Neural cell (in vitro differentiated cells): ENCODE results near the gene TUSC7. TPM values are rescaled to one million over a fixed set of nuclear protein-coding genes. Genes with fewer than 3 reads are reported as not detected.

Source experiments
- H2AFZ ChIP-seq: fragments of 200-600, 300-800 bp; sonication (generic), shearing (Covaris generic); 2 replicates; pipeline ENCODE4 v1.6.0; 2014; ENCODE audit warnings: low read depth, mild to moderate bottlenecking, antibody characterized with exemption, low read length, moderate library complexity
- H3F3A ChIP-seq: fragments of 200-600 bp; shearing (Covaris generic); 2 replicates; pipeline ENCODE4 v1.6.1; 2016; ENCODE audit warnings: mild to moderate bottlenecking, moderate library complexity, mixed read lengths, antibody characterized with exemption, low read length; ENCODE audit not compliant: insufficient read depth, poor library complexity, severe bottlenecking
- H3K27ac ChIP-seq: fragments of 200-600, 300-800 bp; sonication (generic), shearing (Covaris generic); 2 replicates; pipeline ENCODE4 v1.5.1; 2014; ENCODE audit warnings: mild to moderate bottlenecking, low read length, moderate library complexity
- H3K27me3 ChIP-seq: fragments of 300-800, 200-600 bp; sonication (generic), shearing (Covaris generic); 2 replicates; pipeline ENCODE4 v1.6.0; 2014; ENCODE audit warnings: mild to moderate bottlenecking, low read depth, low read length, moderate library complexity; ENCODE audit not compliant: insufficient read depth
- H3K36me3 ChIP-seq: fragments of 300-800, 200-600 bp; sonication (generic), shearing (Covaris generic); 2 replicates; pipeline ENCODE4 v1.5.1; 2014; ENCODE audit warnings: mild to moderate bottlenecking, antibody characterized with exemption, low read length, moderate library complexity; ENCODE audit not compliant: insufficient read depth
- H3K4me2 ChIP-seq: fragments of 300-800, 200-600 bp; sonication (generic), shearing (Covaris generic); 2 replicates; pipeline ENCODE4 v1.6.0; 2014; ENCODE audit warnings: mild to moderate bottlenecking, low read length
- H3K4me3 ChIP-seq: fragments of 300-800, 200-600 bp; sonication (generic), shearing (Covaris generic); 2 replicates; pipeline ENCODE4 v1.5.1; 2014; ENCODE audit warnings: mild to moderate bottlenecking, low read length, moderate library complexity
- H3K79me2 ChIP-seq: fragments of 200-600 bp; shearing (Covaris generic); replicated peaks from 2 replicates; pipeline ENCODE4 v1.6.0; 2014; ENCODE audit warnings: mild to moderate bottlenecking, low read length, moderate library complexity; ENCODE audit not compliant: insufficient read depth
- H3K9ac ChIP-seq: fragments of 300-800, 200-600 bp; sonication (generic), shearing (Covaris generic); 2 replicates; pipeline ENCODE4 v1.6.1; 2016; ENCODE audit warnings: mild to moderate bottlenecking, low read length, mixed read lengths
- H3K9me2 ChIP-seq: fragments of 200-600 bp; shearing (Covaris generic); 2 replicates; pipeline ENCODE4 v1.6.1; 2016; ENCODE audit warnings: mild to moderate bottlenecking, low read length, mixed read lengths; ENCODE audit not compliant: insufficient read depth
- H3K9me3 ChIP-seq: fragments of 200-600, 300-800 bp; sonication (generic), shearing (Covaris generic); 2 replicates; pipeline ENCODE4 v1.6.1; 2016; ENCODE audit warnings: mild to moderate bottlenecking, mixed run types, low read length, moderate library complexity, mixed read lengths
- H4K20me1 ChIP-seq: fragments of 200-600 bp; shearing (Covaris generic); 2 replicates; pipeline ENCODE4 v1.6.1; 2016; ENCODE audit warnings: mild to moderate bottlenecking, mixed run types; ENCODE audit not compliant: insufficient read depth
- EP300 ChIP-seq: fragments of 450-650 bp; conservative IDR thresholded peaks from 2 replicates; pipeline ENCODE4 v1.6.1; 2014; ENCODE audit warnings: antibody characterized with exemption, mild to moderate bottlenecking, moderate library complexity; ENCODE audit not compliant: poor library complexity, severe bottlenecking
- EZH2 ChIP-seq: fragments of 200-600, 300-800 bp; shearing (Covaris generic), sonication (generic); IDR thresholded peaks from 2 replicates; pipeline ENCODE4 v1.6.1; 2014; ENCODE audit warnings: antibody characterized with exemption, low read length, borderline replicate concordance, mild to moderate bottlenecking; ENCODE audit not compliant: insufficient read depth, poor library complexity, severe bottlenecking
- MXI1 ChIP-seq: fragments of 450-650 bp; conservative IDR thresholded peaks from 2 replicates; pipeline ENCODE4 v1.6.1; 2014; ENCODE audit warnings: antibody characterized with exemption, mild to moderate bottlenecking; ENCODE audit not compliant: poor library complexity, severe bottlenecking
- POLR2AphosphoS5 ChIP-seq: IDR thresholded peaks from 2 replicates; pipeline ENCODE4 v1.6.1; 2012
- RAD21 ChIP-seq: fragments of 450-650 bp; conservative IDR thresholded peaks from 2 replicates; pipeline ENCODE4 v1.6.1; 2014; ENCODE audit warnings: antibody characterized with exemption, mild to moderate bottlenecking, moderate library complexity
- SMC3 ChIP-seq: fragments of 450-650 bp; conservative IDR thresholded peaks from 2 replicates; pipeline ENCODE4 v1.6.1; 2014; ENCODE audit warnings: antibody characterized with exemption, mild to moderate bottlenecking, moderate library complexity; ENCODE audit not compliant: poor library complexity
- TAF1 ChIP-seq: IDR thresholded peaks from 2 replicates; pipeline ENCODE4 v1.6.1; 2012; ENCODE audit warnings: low read depth
- polyA plus RNA-seq: library from polyadenylated mRNA; depleted of rRNA; stranded (reverse); fragments of >200 nt; gene quantifications from 2 replicates; pipeline ENCODE4 v1.2.3, GENCODE V29; 2014
- TF ChIP-seq, protein P1 (sequence below): IDR thresholded peaks from 2 replicates; pipeline ENCODE4 v1.6.1; 2012; ENCODE audit warnings: borderline replicate concordance
- TF ChIP-seq, protein P2 (sequence below): fragments of 450-650 bp; IDR thresholded peaks from 2 replicates; pipeline ENCODE4 v1.5.1; 2014; ENCODE audit warnings: antibody characterized with exemption, mild to moderate bottlenecking, moderate library complexity; ENCODE audit not compliant: poor library complexity, severe bottlenecking

Gene TUSC7
- polyA plus RNA-seq, 1 donor from 2014 or later = not detected

DNA sequence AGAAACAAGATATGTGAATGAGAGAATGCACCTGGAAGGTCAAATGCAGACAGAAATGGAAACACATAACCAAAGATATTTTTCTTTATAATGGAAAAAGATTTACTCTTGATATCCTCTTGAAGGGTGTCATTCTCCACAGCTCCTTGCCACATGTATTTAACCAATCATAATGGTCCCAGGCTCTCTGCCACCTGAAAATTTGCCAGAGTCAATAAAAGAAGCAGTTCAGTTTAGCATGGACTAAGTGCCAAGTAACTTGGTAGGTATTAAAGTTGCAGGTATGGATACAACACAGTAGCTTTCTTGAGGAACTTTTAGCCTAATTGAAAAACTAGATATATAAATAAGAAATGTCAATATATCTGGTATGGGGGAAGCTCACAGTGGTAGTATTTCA is 33.5 kb downstream of the TUSC7 start:
- Histone ChIP-seq H3K27ac (no peak overlapping the region), H3K9ac (no peak overlapping the region), H3F3A (no peaks in the 10 kb centered on the region), H3K36me3 (no peaks in the 10 kb centered on the region), H3K27me3 (no peaks in the 10 kb centered on the region), H3K4me3 (no peak overlapping the region), H3K9me2 (no peaks in the 10 kb centered on the region), H3K79me2 (no peaks in the 10 kb centered on the region), H4K20me1 (no peaks in the 10 kb centered on the region), H3K9me3 (no peaks in the 10 kb centered on the region), H2AFZ (no peak overlapping the region), H3K4me2 (no peak overlapping the region)
- TF ChIP-seq EZH2 (no peak), TAF1 (no peak), MXI1 (no peak), POLR2AphosphoS5 (no peak)
- TF ChIP-seq, protein P1, sequence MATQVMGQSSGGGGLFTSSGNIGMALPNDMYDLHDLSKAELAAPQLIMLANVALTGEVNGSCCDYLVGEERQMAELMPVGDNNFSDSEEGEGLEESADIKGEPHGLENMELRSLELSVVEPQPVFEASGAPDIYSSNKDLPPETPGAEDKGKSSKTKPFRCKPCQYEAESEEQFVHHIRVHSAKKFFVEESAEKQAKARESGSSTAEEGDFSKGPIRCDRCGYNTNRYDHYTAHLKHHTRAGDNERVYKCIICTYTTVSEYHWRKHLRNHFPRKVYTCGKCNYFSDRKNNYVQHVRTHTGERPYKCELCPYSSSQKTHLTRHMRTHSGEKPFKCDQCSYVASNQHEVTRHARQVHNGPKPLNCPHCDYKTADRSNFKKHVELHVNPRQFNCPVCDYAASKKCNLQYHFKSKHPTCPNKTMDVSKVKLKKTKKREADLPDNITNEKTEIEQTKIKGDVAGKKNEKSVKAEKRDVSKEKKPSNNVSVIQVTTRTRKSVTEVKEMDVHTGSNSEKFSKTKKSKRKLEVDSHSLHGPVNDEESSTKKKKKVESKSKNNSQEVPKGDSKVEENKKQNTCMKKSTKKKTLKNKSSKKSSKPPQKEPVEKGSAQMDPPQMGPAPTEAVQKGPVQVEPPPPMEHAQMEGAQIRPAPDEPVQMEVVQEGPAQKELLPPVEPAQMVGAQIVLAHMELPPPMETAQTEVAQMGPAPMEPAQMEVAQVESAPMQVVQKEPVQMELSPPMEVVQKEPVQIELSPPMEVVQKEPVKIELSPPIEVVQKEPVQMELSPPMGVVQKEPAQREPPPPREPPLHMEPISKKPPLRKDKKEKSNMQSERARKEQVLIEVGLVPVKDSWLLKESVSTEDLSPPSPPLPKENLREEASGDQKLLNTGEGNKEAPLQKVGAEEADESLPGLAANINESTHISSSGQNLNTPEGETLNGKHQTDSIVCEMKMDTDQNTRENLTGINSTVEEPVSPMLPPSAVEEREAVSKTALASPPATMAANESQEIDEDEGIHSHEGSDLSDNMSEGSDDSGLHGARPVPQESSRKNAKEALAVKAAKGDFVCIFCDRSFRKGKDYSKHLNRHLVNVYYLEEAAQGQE = no peak
- TF ChIP-seq, protein P2, sequence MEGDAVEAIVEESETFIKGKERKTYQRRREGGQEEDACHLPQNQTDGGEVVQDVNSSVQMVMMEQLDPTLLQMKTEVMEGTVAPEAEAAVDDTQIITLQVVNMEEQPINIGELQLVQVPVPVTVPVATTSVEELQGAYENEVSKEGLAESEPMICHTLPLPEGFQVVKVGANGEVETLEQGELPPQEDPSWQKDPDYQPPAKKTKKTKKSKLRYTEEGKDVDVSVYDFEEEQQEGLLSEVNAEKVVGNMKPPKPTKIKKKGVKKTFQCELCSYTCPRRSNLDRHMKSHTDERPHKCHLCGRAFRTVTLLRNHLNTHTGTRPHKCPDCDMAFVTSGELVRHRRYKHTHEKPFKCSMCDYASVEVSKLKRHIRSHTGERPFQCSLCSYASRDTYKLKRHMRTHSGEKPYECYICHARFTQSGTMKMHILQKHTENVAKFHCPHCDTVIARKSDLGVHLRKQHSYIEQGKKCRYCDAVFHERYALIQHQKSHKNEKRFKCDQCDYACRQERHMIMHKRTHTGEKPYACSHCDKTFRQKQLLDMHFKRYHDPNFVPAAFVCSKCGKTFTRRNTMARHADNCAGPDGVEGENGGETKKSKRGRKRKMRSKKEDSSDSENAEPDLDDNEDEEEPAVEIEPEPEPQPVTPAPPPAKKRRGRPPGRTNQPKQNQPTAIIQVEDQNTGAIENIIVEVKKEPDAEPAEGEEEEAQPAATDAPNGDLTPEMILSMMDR = no peak

DNA sequence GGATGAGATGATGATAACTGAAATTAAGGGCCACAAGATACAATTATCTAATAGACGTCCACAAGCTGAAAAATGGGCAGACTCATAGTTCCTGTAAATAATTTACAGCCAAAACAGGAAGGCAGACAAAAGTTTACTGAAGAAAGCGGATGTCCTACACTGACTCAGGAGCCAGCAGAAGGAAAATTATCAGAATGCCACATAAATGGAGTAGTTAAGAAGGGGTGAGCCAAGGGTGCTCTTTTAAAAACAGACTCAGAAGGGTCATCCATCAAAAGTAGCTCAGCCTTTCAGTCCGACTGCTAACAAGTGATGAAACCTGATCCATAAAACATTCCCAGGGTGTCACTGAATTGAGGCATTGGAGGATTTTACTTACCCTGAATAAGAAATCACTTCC is 39.8 kb downstream of the TUSC7 start:
- H3K27ac ChIP-seq = no peak overlapping the region
- TF ChIP-seq, protein P1 = no peak
- TF ChIP-seq MXI1 (no peak), RAD21 (no peak), TAF1 (no peak), POLR2AphosphoS5 (no peak), EZH2 (no peak), SMC3 (no peak), EP300 (no peak)
- TF ChIP-seq, protein P2 = no peak
- no peaks in the 10 kb centered on the region for H3F3A ChIP-seq
- no peaks in the 10 kb centered on the region for H4K20me1 ChIP-seq
- no peaks in the 10 kb centered on the region for H3K79me2 ChIP-seq
- H3K9me2 ChIP-seq = no peaks in the 10 kb centered on the region
- no peaks in the 10 kb centered on the region for H3K36me3 ChIP-seq
- no peak overlapping the region for H3K4me3 ChIP-seq
- H2AFZ ChIP-seq = no peak overlapping the region
- no peaks in the 10 kb centered on the region for H3K27me3 ChIP-seq
- H3K9me3 ChIP-seq = no peaks in the 10 kb centered on the region
- no peak overlapping the region for H3K4me2 ChIP-seq
- no peak overlapping the region for H3K9ac ChIP-seq
